Right lung (tissue), 5 donors: ENCODE measurements around the gene KCNN3. TPM values are rescaled to one million over a fixed set of nuclear protein-coding genes. Genes with fewer than 3 reads are reported as not detected.

Source experiments
- DNase-seq, 2 donors: peaks; one replicate each; pipeline ENCODE4 v3.0.0-alpha.2; 2013
- polyA plus RNA-seq, 5 donors: library from polyadenylated mRNA; unstranded; fragments of 120-200 nt; gene quantifications; one replicate each; pipeline versions ENCODE4 v1.2.1 to v1.2.3, GENCODE V29; 2013; ENCODE audit warnings: inconsistent platforms in 1 of 5, low replicate concordance in 1 of 5; ENCODE audit not compliant: insufficient read length in 5 of 5, insufficient read depth in 1 of 5

The KCNN3 gene
- polyA plus RNA-seq, 5 donors: 1.8 to 3.2 (median 2.3) TPM

DNA sequence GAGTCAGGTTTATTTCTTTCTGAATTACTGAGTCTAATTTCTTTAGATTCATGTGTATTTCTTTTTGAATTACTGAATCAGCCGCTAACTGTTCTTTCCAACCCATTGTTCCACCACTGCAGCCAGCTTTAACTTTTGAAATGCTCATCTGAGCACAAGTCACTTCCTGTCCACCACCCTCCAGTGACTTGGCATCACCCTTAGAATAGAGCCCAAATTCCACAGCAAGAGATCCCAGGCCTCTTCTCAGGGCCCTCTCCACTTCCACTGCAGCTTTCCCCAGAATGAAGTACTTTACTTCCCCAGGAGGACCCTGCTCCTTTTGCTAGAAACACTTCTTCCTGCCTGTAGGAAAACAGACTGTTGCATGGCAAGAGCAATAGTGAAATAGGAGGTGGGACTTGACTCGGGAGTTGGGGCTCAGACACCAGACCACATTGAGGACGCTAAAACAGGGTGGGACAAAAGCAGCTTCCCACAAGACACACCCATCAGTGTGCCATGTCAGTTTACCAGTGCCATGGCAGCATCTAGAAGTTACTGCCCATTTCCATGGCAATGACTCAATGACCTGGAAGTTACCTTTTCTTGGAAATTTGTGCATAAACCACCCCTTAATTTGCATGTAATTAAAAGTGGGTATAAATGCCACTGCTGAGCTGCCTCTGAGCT, 205.6 kb downstream of the KCNN3 start:
- no peak for DNase-seq

DNA sequence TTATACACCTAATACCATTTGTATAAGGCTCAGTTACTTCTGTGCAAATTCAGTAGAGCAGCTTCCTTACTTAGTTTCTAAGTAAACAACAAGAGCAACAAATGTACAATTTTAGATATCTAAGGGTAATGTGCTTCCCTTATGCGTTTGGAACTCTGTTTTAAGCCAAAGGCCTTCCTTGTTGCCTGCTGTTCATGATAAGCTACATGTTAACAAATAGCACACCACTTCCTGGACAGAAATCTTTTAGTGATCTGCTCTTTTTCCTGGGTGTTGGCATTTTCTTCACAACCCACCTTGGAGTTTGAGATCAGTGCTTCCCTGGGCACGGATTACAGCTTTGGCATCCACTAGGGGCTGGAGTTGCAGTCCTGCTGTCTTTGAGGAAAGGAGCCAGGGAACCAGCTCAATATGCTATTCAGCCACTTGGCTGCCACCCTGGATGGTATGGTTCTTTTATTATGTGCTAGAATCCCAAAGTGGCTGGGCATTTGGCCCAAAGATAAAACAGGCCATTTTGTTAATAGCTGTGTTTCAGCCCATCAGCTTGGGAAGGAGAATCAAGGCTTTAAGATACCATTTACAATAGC, 206.5 kb downstream of the KCNN3 start:
- DNase-seq: no peak

DNA sequence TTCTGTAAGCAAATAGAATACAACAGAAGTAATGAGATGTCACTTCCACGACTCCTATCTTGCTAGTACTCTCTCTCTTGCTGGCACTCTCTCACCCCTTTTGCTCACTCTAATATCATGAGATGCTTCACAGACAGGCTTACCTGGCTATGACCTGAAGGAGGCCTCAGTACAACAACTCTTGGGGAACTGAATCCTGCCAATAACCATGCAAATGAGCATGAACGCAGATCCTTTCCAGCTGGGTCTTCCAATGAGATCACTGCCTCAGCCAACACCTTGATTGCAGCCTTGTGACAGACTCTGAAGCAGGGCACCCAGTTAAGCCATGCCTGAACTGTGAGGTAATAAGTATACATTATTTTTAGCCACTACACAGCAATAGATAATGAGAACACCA, 209.0 kb downstream of the KCNN3 start:
- no peak for DNase-seq

DNA sequence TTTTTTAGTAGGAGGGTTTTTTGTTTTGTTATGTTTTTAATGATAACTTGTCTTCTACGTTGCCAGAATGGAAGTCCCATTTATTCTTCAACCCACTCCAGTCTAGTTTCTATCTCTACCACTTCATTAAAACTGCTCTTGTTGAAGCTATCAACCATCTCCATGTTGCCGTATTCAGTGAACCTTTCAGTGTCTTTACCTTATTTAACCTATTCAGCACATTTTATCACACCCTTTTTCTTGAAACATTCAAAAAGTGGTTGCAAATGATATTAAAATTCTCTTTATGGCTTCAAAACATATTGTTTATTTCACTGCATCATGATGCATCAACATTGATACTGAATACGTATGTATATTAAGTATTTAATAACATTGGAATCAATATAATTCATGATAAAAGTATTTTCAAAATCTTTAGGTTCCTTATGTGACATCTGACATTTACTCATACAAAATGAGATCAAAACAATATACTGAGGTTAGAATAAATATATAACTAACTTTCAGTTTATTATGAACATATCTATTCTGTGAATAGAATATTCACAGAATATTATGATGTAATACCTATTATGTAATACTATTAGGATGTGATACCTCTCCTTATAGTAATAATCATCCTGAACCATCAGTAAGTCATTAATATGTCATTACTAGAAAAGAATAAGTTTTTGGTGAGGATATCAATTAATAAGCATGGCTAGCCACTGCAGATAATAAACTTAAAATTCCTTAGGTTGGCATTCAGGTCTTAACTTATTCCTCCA, 210.1 kb downstream of the KCNN3 start:
- DNase-seq: no peak

GRCh38 chr1:154657556-154657955, 212.5 kb downstream of the KCNN3 start:
- no peak for DNase-seq

GRCh38 chr1:154652893-154653292, 217.2 kb downstream of the KCNN3 start:
- no peak for DNase-seq

Other genes starting within 250 kb of the KCNN3 start
- 10 to 100 TPM; 26.2 to 39.4 (median 29.5) TPM for gene PMVK, start 66.4 kb upstream of the KCNN3 start, polyA plus RNA-seq
- 10 to 100 TPM; 62.9 to 88.3 (median 77.0) TPM for gene PBXIP1, start 85.8 kb upstream of the KCNN3 start, polyA plus RNA-seq
- 10 to 100 TPM; 32.9 to 42.8 (median 40.9) TPM for gene PYGO2, start 91.5 kb upstream of the KCNN3 start, polyA plus RNA-seq
- gene SHC1, start 100.5 kb upstream of the KCNN3 start, polyA plus RNA-seq: 100 to 1,000 TPM; 121 to 136 (median 123) TPM
- 100 to 1,000 TPM in 3 of 5 donors, 10 to 100 TPM in 2; 85.1 to 149 (median 115) TPM for gene CKS1B, start 104.4 kb upstream of the KCNN3 start, polyA plus RNA-seq
- 10 to 100 TPM; 27.1 to 33.6 (median 28.1) TPM for gene FLAD1, start 113.1 kb upstream of the KCNN3 start, polyA plus RNA-seq
- gene LENEP, start 123.3 kb upstream of the KCNN3 start, polyA plus RNA-seq: 1 to 10 TPM in 1 of 5 donors, under 1 TPM in 4; 0.46 to 1.2 (median 0.66) TPM
- gene ZBTB7B, start 132.5 kb upstream of the KCNN3 start, polyA plus RNA-seq: 10 to 100 TPM; 10.7 to 26.3 (median 18.8) TPM
- gene DCST2, start 163.5 kb upstream of the KCNN3 start, polyA plus RNA-seq: 1 to 10 TPM; 1.6 to 2.7 (median 2.4) TPM
- gene DCST1, start 163.5 kb upstream of the KCNN3 start, polyA plus RNA-seq: under 1 TPM; 0.34 to 0.69 (median 0.53) TPM
- gene ADAM15, start 181.0 kb upstream of the KCNN3 start, polyA plus RNA-seq: 100 to 1,000 TPM in 1 of 5 donors, 10 to 100 TPM in 4; 50.0 to 103 (median 64.8) TPM
- gene EFNA4, start 193.5 kb upstream of the KCNN3 start, polyA plus RNA-seq: 10 to 100 TPM; 16.0 to 25.3 (median 23.3) TPM
- 1 to 10 TPM; 2.9 to 5.6 (median 4.3) TPM for gene EFNA3, start 208.6 kb upstream of the KCNN3 start, polyA plus RNA-seq